CD8-positive, alpha-beta memory T cell (primary cell): Measurements from ENCODE around the gene LYSET. TPM values are rescaled to one million over a fixed set of nuclear protein-coding genes. Genes with fewer than 3 reads are reported as not detected.

Experiments
- CTCF ChIA-PET: fragments of 350-600 bp; sonication (Branson Sonifier 250); formaldehyde crosslinking; loops from one replicate; lab custom pipeline; 2021; ENCODE audit warnings: antibody characterized with exemption; lab: Charles Lee
- POLR2A ChIA-PET: fragments of 350-600 bp; sonication (Branson Sonifier 250); formaldehyde crosslinking; loops from one replicate; lab custom pipeline; 2021; ENCODE audit warnings: antibody characterized with exemption; lab: Charles Lee
- DNase-seq, 5 donors: peaks; one replicate each; pipeline versions ENCODE4 v3.0.0 to v3.0.0-alpha.2; 2020 to 2022; ENCODE audit warnings: mixed read lengths in 1 of 5
- H3K27ac ChIP-seq: one replicate; pipeline ENCODE4 v1.7.0; 2013; ENCODE audit warnings: low read depth, mild to moderate bottlenecking, low read length, moderate library complexity
- H3K27me3 ChIP-seq: 2 replicates; pipeline ENCODE4 v1.7.0; 2013; ENCODE audit warnings: low read length, mild to moderate bottlenecking; ENCODE audit not compliant: insufficient read depth, poor library complexity, severe bottlenecking
- H3K36me3 ChIP-seq: 2 replicates; pipeline ENCODE4 v1.7.0; 2013; ENCODE audit warnings: mild to moderate bottlenecking, low read length, moderate library complexity; ENCODE audit not compliant: insufficient read depth
- H3K4me1 ChIP-seq: 2 replicates; pipeline ENCODE4 v1.7.0; 2013; ENCODE audit warnings: mild to moderate bottlenecking, low read length, moderate library complexity; ENCODE audit not compliant: insufficient read depth
- H3K4me3 ChIP-seq: 2 replicates; pipeline ENCODE4 v1.7.0; 2013; ENCODE audit warnings: mild to moderate bottlenecking, low read length
- H3K9me3 ChIP-seq: 2 replicates; pipeline ENCODE4 v1.7.0; 2013; ENCODE audit warnings: mild to moderate bottlenecking, low read length
- H3K27ac Mint-ChIP-seq, 8 donors: one replicate each; pipeline ENCODE4 v1.8.0; 2020 to 2021; ENCODE audit warnings: mixed read lengths in 8 of 8, mild to moderate bottlenecking in 6 of 8, inconsistent platforms in 3 of 8, moderate library complexity in 3 of 8
- H3K27me3 Mint-ChIP-seq, 2 donors: one replicate each; pipeline ENCODE4 v1.8.0; 2020 to 2021; ENCODE audit warnings: mixed read lengths in 2 of 2, mild to moderate bottlenecking in 1 of 2, moderate library complexity in 1 of 2
- H3K36me3 Mint-ChIP-seq, 3 donors: one replicate each; pipeline ENCODE4 v1.8.0; 2020 to 2021; ENCODE audit warnings: mixed read lengths in 3 of 3, inconsistent platforms in 1 of 3, mild to moderate bottlenecking in 1 of 3
- H3K4me1 Mint-ChIP-seq, 3 donors: one replicate each; pipeline ENCODE4 v1.8.0; 2020 to 2021; ENCODE audit warnings: mixed read lengths in 3 of 3, inconsistent platforms in 1 of 3, mild to moderate bottlenecking in 1 of 3
- H3K4me3 Mint-ChIP-seq, 7 donors: one replicate each; pipeline ENCODE4 v1.8.0; 2020 to 2021; ENCODE audit warnings: mixed read lengths in 7 of 7, mild to moderate bottlenecking in 6 of 7, moderate library complexity in 4 of 7, inconsistent platforms in 2 of 7
- H3K9me3 Mint-ChIP-seq, 5 donors: one replicate each; pipeline ENCODE4 v1.8.0; 2020 to 2022; ENCODE audit warnings: mixed read lengths in 5 of 5, mild to moderate bottlenecking in 3 of 5, moderate library complexity in 2 of 5, inconsistent platforms in 1 of 5
- polyA plus RNA-seq: library from polyadenylated mRNA; unstranded; fragments of 300-500 nt; fragmentation: Illumina TruSeq; gene quantifications from one replicate; pipeline ENCODE4 v1.2.3, GENCODE V29; 2021
- total RNA-seq, 2 experiments: library from RNA; stranded (reverse); gene quantifications; one replicate each; pipeline ENCODE4 v1.2.3, GENCODE V29; 2021

LYSET gene
- total and polyA plus RNA-seq, 3 experiments from 2014 or later, result 19.3 to 37.9 (median 20.5) TPM

GRCh38 chr14:93195316-93195999, 10.3 kb downstream of the LYSET start:
- H3K4me1 ChIP-seq, result no peaks in the 10 kb centered on the region
- no peak for DNase-seq
- no peaks in the 10 kb centered on the region for H3K27me3 ChIP-seq
- POLR2A ChIA-PET, result interaction anchor here (0.9 kb wide), 1 partner anchor 11 kb away, joined by 3 read pairs; the partner anchor contains the start of genes LYSET and MOAP1
- peaks cover 0 to 11% (median 1%) of the 10 kb centered on the region in 3 donors for H3K36me3 Mint-ChIP-seq
- H3K27ac ChIP-seq, result no peak overlapping the region
- no peak overlapping the region for H3K4me3 Mint-ChIP-seq
- no peak overlapping the region for H3K4me3 ChIP-seq
- H3K9me3 ChIP-seq, result no peaks in the 10 kb centered on the region
- no peaks in the 10 kb centered on the region for H3K9me3 Mint-ChIP-seq
- H3K27me3 Mint-ChIP-seq, result no peaks in the 10 kb centered on the region
- no peak overlapping the region for H3K27ac Mint-ChIP-seq
- H3K4me1 Mint-ChIP-seq, result peaks cover 0 to 3% (median 0%) of the 10 kb centered on the region in 3 donors
- H3K36me3 ChIP-seq, result no peaks in the 10 kb centered on the region
- CTCF ChIA-PET, result no interaction called here

- no peak overlapping the region for H3K4me3 ChIP-seq
- Mint-ChIP-seq H3K4me1 (peaks cover 4 to 10% (median 9%) of the 10 kb centered on the region in 3 donors), H3K27ac (peak overlapping the region in 1 of 8 donors; percentile 12), H3K36me3 (peaks cover 0 to 10% (median 0%) of the 10 kb centered on the region in 3 donors), H3K27me3 (no peaks in the 10 kb centered on the region), H3K9me3 (no peaks in the 10 kb centered on the region), H3K4me3 (no peak overlapping the region)
- H3K4me1 ChIP-seq, result no peaks in the 10 kb centered on the region
- no peaks in the 10 kb centered on the region for H3K27me3 ChIP-seq
- H3K36me3 ChIP-seq, result no peaks in the 10 kb centered on the region
- DNase-seq, result no peak
- H3K27ac ChIP-seq, result no peak overlapping the region
- POLR2A ChIA-PET, result interaction anchor here (1.3 kb wide), 1 partner anchor 14 kb away, joined by 3 read pairs; the partner anchor contains the start of gene LYSET
- no peaks in the 10 kb centered on the region for H3K9me3 ChIP-seq
- CTCF ChIA-PET, result interaction anchor here (1.6 kb wide), 1 partner anchor 86 kb away, joined by 4 read pairs; no protein-coding TSS in a partner anchor
Observed at GRCh38 chr14:93199031-93199430, 13.9 kb downstream of the LYSET start.

DNA sequence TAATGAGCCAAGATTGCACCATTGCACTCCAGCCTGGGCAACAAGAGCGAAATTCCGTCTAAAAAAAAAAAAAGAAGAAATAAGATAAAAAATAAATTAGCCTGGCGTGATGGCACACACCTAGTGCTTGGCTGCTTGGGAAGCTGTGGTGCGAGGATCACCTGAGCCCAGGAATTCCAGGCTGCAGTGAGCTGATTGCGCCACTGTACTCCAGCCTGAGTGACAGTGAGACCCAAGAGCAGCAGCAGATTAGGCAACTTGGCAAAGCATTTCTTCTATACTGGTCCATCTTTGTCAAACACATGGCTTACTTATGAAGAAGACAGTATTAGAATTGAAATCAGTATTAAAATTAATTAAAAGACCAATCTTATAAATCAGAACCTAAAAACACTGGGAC, 15.4 kb downstream of the LYSET start:
- Mint-ChIP-seq H3K9me3 (no peaks in the 10 kb centered on the region), H3K4me3 (no peak overlapping the region), H3K36me3 (peaks cover 0 to 10% (median 0%) of the 10 kb centered on the region in 3 donors), H3K27ac (no peak overlapping the region), H3K4me1 (peaks cover 15 to 25% (median 23%) of the 10 kb centered on the region in 3 donors), H3K27me3 (no peaks in the 10 kb centered on the region)
- Histone ChIP-seq H3K36me3 (no peaks in the 10 kb centered on the region), H3K27me3 (no peaks in the 10 kb centered on the region), H3K9me3 (no peaks in the 10 kb centered on the region), H3K4me3 (no peak overlapping the region), H3K27ac (no peak overlapping the region), H3K4me1 (peaks cover 9% of the 10 kb centered on the region)
- ChIA-PET POLR2A (no interaction called here), CTCF (no interaction called here)
- DNase-seq, result no peak

DNA sequence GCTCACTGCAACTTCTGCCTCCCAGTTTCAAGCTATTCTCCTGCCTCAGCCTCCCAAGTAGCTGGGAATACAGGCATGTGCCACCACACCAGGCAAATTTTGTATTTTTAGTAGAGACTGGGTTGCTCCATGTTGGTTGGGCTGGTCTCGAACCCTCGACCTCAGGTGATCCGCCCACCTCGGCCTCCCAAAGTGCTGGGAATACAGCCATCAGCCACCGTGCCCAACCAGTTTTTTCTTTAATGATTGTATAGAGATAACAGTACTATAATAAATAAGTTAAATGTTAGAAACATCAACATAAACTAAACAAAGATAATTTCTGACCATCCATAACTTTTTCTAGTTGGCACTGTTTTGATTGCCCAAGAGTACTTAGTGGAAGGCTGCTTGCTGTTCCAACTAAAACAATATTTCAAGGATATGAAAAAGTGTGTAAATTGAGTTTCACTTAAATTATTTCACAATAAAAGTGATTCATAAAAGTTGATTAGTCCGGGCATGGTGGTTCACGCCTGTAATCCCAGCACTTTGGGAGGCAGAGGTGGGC, 16.1 kb downstream of the LYSET start:
- CTCF ChIA-PET, result no interaction called here
- Mint-ChIP-seq H3K36me3 (peaks cover 0 to 10% (median 0%) of the 10 kb centered on the region in 3 donors), H3K4me3 (no peak overlapping the region), H3K27me3 (no peaks in the 10 kb centered on the region), H3K27ac (peak overlapping the region in 1 of 8 donors; percentile 63), H3K4me1 (peaks cover 22 to 32% (median 30%) of the 10 kb centered on the region in 3 donors), H3K9me3 (no peaks in the 10 kb centered on the region)
- Histone ChIP-seq H3K27me3 (no peaks in the 10 kb centered on the region), H3K27ac (no peak overlapping the region), H3K4me1 (peaks cover 15% of the 10 kb centered on the region), H3K9me3 (no peaks in the 10 kb centered on the region), H3K36me3 (no peaks in the 10 kb centered on the region), H3K4me3 (no peak overlapping the region)
- POLR2A ChIA-PET, result no interaction called here
- DNase-seq, result no peak

DNA sequence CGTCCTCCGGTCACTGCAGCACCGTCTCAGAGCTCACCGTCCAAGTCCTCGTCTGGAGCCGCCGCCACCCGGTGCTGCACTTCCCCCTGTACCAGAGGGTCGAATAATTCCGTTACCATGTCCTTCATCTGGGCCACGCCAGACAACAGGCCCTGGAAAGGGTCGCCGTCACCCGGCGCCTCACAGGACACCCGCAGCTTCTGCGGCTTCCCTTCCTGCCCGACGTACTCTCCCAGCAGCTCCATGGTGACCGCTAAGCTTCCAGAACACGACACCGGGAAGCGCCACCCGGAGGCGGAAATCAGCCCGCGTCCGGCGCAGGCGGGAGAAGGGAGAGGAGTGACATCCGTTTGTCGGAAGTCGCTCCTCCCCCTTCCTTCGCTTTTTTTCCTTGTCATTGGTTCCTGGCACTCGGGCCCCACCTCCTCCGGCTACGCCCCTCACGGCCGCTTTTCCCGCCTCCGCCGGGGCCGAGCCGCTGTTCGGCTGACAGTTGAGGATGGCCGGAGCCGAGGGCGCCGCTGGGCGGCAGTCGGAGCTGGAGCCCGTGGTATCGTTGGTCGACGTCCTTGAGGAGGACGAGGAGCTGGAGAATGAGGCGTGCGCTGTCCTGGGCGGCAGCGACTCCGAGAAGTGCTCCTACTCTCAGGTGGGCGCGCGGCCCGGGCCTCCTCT, 21.8 kb downstream of the LYSET start, which contains the start of the genes GON7 and UBR7:
TSS of gene GON7 (minus strand) at position 273 of the 675 bp plus-strand sequence. CDS start at position 245, 28 bp downstream.
TSS of gene UBR7 (plus strand) at position 464 of the 675 bp plus-strand sequence. CDS start at position 500, 36 bp downstream.
- H3K27ac Mint-ChIP-seq, result peak within 1 kb of the TSS; percentile 88 to 99 (median 96)
- Histone ChIP-seq H3K27me3 (no peaks in the 10 kb centered on the region), H3K9me3 (no peaks in the 10 kb centered on the region), H3K4me1 (peaks cover 22% of the 10 kb centered on the region), H3K4me3 (peak within 1 kb of the TSS; percentile 96), H3K27ac (peak within 1 kb of the TSS; percentile 78), H3K36me3 (no peaks in the 10 kb centered on the region)
- POLR2A ChIA-PET, result interaction anchor here (3.0 kb wide), 1 partner anchor 22 kb away, joined by 36 read pairs; the partner anchor contains the start of genes LYSET and MOAP1
- H3K27me3 Mint-ChIP-seq, result no peaks in the 10 kb centered on the region
- CTCF ChIA-PET, result interaction anchor here (1.0 to 4.8 kb wide), 9 partner anchors 11 to 255 kb away, joined by 3 to 30 read pairs (median 6); partner anchors contain the start of genes LYSET and MOAP1
- H3K4me3 Mint-ChIP-seq, result peak within 1 kb of the TSS; percentile 95 to 100 (median 98)
- peaks cover 0 to 24% (median 0%) of the 10 kb centered on the region in 3 donors for H3K36me3 Mint-ChIP-seq
- peak; percentile 84 to 91 (median 85) for DNase-seq
- H3K4me1 Mint-ChIP-seq, result peaks cover 42 to 60% (median 59%) of the 10 kb centered on the region in 3 donors
- H3K9me3 Mint-ChIP-seq, result no peaks in the 10 kb centered on the region

DNA sequence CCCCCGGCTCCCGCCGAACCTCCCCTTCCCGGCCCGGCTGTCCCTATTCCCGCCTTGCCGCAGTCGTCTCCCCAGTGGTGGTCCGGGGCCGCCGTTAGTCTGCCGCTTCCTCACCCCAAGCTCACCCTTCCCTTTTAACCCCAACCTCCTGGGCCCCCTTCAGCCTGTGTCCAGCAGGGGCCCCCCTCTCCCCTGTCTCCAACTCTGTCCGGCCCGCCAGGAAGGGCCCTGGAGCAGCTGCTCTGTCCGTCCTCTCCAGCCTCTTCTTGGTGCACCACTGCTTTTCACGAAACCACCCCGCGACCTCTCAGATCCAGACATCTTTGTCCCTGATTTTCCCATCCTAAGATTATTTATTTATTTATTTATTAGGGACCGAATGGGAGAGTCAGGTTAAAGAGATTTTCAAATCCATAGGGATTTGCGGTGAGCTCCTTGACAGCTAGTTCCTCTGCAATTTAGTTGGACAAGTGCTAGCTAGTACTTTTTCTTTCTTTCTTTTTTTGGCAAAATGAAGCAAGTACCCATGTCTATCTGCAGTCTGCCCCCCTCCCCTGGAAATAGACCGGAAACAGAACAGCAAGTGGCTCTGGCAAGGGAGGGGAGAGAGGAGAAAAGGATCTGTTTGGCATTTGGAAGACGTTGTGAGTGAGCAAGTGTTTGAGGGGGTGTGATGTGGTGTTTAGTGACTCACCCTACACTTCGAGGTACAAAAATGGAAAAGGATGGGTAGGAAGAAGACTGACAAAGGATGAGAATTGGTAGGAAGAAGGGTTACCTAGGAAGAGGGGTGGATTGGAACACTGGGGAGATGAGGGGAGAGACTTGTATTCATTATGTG, 22.6 kb downstream of the LYSET start:
- DNase-seq, result peak in 2 of 5 donors; percentile 10 to 23
- H3K27me3 ChIP-seq, result no peaks in the 10 kb centered on the region
- ChIA-PET POLR2A (interaction anchor here (0.7 to 3.0 kb wide), 2 partner anchors 23 to 95 kb away, joined by 3 to 36 read pairs; partner anchors contain the start of genes LYSET and MOAP1), CTCF (interaction anchor here (1.0 to 4.8 kb wide), 8 partner anchors 10 to 256 kb away, joined by 3 to 30 read pairs (median 6); partner anchors contain the start of genes LYSET and MOAP1)
- H3K27ac ChIP-seq, result peak overlapping the region; percentile 78
- H3K4me3 Mint-ChIP-seq, result peak overlapping the region; percentile 95 to 100 (median 98)
- no peaks in the 10 kb centered on the region for H3K27me3 Mint-ChIP-seq
- no peaks in the 10 kb centered on the region for H3K9me3 ChIP-seq
- peaks cover 22% of the 10 kb centered on the region for H3K4me1 ChIP-seq
- peak overlapping the region; percentile 96 for H3K4me3 ChIP-seq
- peak overlapping the region; percentile 65 to 99 (median 90) for H3K27ac Mint-ChIP-seq
- H3K9me3 Mint-ChIP-seq, result no peaks in the 10 kb centered on the region
- peaks cover 40 to 61% (median 57%) of the 10 kb centered on the region in 3 donors for H3K4me1 Mint-ChIP-seq
- peaks cover 0 to 28% (median 3%) of the 10 kb centered on the region in 3 donors for H3K36me3 Mint-ChIP-seq
- no peaks in the 10 kb centered on the region for H3K36me3 ChIP-seq

GRCh38 chr14:93212432-93212831, 27.3 kb downstream of the LYSET start:
- peaks cover 8% of the 10 kb centered on the region for H3K4me1 ChIP-seq
- H3K4me3 ChIP-seq, result no peak overlapping the region
- H3K4me3 Mint-ChIP-seq, result peak overlapping the region in 1 of 7 donors; percentile 45
- H3K36me3 Mint-ChIP-seq, result peaks cover 0 to 61% (median 13%) of the 10 kb centered on the region in 3 donors
- ChIA-PET POLR2A (no interaction called here), CTCF (no interaction called here)
- no peaks in the 10 kb centered on the region for H3K9me3 Mint-ChIP-seq
- H3K36me3 ChIP-seq, result peaks cover 9% of the 10 kb centered on the region
- H3K27ac ChIP-seq, result no peak overlapping the region
- H3K4me1 Mint-ChIP-seq, result peaks cover 15 to 29% (median 21%) of the 10 kb centered on the region in 3 donors
- H3K27ac Mint-ChIP-seq, result peak overlapping the region in 2 of 8 donors; percentile 2 to 67
- no peaks in the 10 kb centered on the region for H3K9me3 ChIP-seq
- no peaks in the 10 kb centered on the region for H3K27me3 Mint-ChIP-seq
- H3K27me3 ChIP-seq, result no peaks in the 10 kb centered on the region
- DNase-seq, result no peak
